ENCODE results near the gene LAMP2. TPM values are rescaled to one million over a fixed set of nuclear protein-coding genes. Genes with fewer than 3 reads are reported as not detected.

Gene LAMP2
- total RNA-seq, 1 experiment from 2014 or later: 37.0 TPM

DNA sequence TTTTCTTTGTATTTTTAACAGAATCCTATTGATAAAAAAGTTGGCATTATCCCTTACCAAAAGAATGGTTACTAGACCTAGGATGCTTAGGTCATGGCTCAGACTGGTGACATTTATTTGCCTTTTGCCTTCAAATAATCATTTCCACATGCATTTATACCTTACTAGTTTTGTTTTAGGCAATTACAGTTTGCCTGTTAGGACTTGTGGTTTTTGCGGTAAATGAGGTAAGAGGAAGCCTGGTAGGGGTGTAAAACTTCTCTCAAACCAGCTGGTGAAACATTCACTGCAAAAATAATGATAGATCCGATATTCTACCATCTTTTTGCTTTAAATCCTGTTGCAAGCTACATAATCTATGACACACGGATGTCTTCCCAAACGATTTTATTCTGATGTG is 12.1 kb downstream of the LAMP2 start:
- DNase-seq (ENCODE audit: low read depth): peak; percentile 52

DNA sequence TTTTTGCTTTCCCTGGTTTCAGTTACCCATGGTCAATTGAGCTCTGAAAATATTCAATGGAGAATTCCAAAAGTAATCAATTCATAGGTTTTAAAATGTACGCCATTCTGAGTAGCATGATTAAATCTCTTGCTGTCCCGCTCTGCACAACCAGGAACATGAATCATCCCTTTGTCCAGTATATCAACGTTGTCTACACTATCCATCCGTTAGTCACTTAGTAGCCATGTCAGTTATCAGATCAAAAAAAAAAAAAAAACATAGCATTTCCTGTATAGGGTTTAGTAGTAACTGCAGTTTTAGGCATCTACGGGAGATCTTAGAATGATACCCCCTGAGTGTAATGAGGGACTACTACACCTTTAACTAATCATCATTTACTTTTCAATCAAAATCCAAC is 15.1 kb downstream of the LAMP2 start:
- DNase-seq (ENCODE audit: low read depth): peak; percentile 41

DNA sequence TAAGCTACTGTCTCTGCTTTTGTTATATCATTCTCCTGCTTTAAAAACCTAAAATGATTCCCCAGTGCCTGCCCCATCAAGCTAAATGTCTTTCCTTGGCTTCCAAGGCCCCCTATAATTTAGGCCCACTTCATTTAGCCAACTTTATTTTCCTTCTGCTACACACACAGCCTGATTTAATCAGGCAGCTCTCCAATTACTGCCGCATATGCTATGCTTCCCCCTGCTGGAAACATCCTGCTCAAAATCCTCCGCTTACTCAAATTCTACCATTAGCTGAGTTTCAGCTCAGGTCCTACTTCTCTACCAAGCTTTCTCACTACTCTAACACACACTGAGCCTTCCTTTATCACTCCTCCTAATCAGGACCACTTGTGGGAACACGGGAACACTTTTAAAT is 17.0 kb downstream of the LAMP2 start:
- no peak for DNase-seq (ENCODE audit: low read depth)

DNA sequence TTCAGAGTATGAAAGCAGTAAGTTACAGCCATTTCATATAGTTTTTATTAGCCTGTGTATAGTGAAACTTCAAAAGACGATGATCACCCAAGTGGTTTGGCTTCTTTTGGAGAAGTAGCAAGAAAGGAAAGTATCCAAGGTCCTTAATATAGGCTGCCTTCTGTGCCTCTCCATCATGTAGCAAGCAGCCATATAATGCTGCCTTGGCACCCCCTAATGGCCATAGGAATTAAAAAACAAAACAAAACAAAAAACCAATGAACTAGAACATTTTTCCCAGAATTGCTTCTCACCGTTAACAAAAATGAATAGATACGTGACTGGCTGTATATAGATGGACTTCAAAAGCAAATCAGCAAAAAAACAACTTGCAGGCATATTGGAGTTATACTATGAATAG is 18.9 kb downstream of the LAMP2 start:
- DNase-seq (ENCODE audit: low read depth): no peak

DNA sequence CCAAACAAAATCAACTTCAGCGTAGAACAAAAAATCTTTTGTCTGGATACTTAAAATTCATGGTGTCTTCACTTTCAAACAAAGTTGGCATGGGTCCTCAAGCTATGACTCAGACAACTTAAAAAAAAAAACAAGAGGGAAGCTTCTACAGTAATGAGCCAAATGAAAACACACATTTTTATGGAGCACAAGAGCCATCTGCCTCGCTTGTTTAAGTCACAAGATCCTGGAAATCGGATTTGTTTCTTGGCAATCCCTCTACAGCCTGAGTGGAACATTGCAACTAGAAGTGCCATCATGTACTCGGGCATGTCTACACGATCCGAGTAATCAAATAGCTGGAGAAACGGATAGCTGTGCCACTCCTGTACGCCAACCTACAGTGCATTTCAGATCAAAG is 22.6 kb downstream of the LAMP2 start:
- DNase-seq (ENCODE audit: low read depth): peak; percentile 9

DNA sequence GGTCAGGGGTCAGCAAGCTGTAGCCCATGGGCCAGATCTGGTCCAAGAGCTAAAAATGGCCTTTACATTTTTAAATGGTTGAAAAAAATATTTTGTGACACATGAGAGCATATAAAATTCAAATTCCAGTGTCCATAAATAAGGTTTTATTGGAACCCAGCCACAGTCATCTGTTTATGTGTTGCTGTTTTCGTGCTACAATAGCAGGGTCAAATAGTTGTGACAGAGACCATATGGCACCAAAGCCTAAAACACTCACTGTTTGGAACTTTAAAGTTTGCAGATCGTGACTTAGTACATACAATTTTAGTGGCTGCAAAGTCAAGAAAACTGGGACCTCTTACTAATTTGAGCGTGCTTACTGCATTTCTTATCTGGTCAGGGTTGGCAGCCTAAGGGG is 29.2 kb downstream of the LAMP2 start:
- DNase-seq (ENCODE audit: low read depth): no peak

DNA sequence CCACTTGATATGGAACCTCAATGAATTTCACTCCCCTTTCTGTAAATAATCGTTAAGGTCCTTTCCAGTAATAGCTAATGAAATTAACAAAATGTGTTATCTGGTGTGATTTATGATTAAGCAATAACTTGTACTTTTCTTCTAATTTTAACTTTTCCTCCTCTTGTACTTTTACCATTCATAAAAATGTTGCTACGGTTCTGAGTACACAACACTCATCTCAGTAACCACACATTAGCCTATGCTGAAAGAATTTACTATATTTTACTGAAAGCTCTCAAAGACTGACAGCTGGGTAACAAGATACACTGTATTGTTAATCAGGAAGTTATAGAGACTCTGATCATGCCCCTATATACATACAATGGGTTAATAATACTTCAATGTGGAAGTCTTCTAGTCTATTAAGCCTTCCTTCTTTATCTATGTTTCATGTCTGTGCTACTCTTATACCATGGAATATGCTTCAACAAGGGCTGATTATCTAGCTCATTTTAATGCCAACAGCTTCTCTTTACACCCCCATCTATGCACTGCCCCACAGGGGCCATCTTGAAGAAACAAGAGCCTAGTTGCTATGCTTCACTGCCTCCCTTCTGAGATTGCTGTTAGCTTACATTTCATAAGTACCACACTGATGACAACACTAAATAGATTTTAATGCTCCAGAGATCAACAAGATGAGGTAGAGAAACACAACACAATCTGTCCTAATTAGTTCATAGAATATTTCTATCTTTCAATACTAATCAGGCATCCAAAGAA is 39.1 kb downstream of the LAMP2 start:
- no peak for DNase-seq (ENCODE audit: low read depth)

DNA sequence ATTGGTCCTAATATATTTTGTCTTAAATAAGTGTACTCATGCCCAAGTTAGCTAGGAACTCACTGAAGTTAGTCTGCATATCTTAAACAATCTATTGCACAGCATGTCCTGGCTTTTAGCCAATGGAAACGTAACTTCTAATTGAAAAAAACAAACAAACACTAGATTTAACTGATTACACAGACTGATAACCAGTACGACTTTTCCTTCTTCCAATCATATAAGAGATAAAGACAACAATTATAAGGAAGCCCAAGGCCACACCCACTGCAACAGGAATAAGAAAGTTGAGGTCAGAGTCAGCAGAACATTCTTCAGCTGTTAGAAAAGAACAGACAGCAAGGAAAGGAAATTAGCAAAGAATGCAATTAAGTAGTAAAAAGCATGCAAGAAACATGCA is 40.8 kb downstream of the LAMP2 start:
- no peak for DNase-seq (ENCODE audit: low read depth)

DNA sequence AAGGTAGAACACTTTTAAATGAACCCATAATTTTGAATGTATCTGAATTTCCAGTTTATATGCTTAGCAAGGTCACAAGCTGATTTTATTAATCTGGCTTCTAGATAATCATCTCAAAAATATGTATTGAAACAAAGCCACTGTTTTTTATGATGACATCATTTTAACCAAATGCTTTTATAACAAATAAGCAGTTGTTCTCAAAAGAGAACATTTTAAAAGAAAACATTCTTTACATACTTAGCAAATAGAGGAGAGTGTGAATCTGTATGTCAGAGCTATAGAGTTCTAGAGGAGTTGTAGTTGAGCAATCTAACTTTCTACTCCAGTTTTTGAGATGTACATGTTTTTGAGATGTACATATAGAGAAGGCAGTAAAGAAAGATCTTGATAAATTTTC is 42.5 kb downstream of the LAMP2 start:
- DNase-seq (ENCODE audit: low read depth): no peak

DNA sequence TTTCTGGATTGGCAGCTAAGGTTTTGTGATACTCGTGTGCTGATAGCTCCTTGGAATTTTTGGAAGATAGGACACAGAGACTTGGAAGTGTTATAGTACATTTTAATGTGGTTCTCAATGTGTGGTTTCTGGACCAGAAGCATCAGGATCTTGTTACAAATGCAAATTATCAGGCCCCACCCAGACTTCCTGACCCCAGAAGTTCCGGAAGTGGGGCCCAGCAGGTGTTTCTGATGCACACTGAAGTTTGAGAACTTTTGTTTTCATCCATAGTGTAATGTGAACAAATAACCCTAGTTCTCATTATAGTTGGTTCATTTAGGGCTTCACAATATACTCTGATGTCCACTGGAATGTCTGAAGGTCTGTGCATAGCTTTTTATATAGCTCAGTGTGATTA is 49.6 kb downstream of the LAMP2 start:
- no peak for DNase-seq (ENCODE audit: low read depth)

DNA sequence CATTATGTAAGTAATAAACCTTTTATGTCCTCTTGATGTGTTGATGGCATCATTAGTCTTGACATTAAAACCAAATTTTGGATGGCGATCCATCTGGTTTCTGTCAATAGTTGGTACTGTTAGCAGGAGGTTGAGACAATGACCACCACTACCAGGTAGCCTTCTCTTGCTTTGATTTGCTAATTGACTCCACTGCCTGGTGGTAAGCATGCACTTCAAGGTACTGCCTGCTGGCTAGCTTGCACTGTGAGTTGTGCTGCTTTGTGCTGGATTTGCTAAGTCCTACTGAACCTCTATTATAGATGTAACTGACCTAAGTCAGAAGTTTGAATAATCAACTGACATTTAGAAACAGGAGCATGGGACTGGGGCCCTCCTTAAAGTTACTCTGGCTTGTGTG is 60.9 kb downstream of the LAMP2 start:
- no peak for DNase-seq (ENCODE audit: low read depth)

DNA sequence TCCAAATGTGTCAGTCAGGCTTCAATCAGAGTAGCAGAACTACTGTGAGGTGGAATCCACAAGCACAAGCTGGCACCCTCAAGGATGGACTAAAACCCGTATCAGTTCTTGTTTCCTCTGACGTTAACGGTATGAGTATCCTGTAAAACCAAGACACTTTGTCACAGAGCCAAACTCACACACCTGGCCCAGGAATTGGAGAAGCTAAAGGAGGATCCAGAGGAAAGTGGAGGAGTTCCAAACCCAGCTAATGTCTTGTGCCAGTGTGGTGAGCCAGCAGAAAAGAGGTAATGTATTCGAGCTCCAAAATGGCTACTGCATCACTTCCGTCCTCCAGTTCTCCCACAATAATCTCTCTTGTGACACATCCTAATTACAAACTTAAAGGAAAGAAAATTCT is 62.5 kb downstream of the LAMP2 start:
- DNase-seq (ENCODE audit: low read depth): no peak

DNA sequence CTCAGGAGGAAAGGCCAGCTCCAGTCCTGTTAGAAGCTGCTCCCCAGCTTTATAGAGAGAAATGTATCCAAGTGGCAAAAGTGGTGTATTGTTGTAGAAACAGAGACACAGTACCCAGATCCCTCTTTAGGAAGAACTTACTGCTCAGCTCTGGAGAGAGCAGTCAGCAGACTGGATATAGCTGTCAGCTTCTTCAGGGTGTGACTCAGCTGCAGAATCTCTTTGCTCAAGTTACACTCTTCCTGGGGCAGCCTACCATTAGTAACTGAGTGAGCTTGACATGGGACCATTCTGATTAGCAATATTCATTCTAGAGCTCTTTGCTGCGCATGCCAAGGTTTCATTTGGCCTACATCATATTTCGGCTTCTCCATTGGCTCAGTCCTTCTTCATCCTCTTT is 66.7 kb downstream of the LAMP2 start:
- peak; percentile 4 for DNase-seq (ENCODE audit: low read depth)

DNA sequence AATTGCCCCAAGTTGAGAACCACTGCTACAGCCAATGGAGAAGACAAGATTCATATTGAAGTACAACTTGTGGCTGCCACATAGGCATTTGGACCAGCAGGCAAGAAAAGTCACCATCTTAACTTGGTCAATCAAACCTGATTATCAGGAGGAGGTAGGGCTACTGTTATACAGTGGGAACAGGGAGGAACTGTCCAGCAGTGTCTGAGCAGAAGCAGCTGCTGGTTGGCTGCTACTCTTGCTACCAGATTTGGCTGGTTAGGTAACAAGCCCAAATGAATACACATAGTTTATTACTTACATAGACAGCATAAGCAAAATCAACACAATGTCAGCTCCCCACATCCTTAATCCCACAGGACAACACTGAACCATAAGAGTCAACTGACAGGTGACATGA is 67.8 kb downstream of the LAMP2 start:
- no peak for DNase-seq (ENCODE audit: low read depth)

DNA sequence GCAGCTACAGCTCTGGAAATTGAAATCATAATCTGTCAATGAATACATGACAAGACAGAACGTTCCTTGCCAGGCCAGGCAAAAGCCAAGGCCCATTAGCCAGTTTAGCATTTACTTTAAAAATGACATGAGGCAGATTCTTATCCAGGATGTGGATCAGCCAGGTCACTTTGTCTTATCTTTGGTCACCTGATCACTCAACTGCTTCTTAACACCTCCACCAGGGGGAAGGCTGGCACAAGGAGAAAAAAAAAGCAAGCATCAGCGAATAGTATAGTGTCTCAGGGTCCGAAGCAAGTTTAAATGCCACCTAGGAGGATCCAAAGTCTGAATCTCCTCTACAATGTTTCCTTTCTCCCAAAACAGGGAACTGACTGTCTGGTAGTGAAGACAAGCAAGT is 88.4 kb downstream of the LAMP2 start:
- DNase-seq (ENCODE audit: low read depth): peak; percentile 14

DNA sequence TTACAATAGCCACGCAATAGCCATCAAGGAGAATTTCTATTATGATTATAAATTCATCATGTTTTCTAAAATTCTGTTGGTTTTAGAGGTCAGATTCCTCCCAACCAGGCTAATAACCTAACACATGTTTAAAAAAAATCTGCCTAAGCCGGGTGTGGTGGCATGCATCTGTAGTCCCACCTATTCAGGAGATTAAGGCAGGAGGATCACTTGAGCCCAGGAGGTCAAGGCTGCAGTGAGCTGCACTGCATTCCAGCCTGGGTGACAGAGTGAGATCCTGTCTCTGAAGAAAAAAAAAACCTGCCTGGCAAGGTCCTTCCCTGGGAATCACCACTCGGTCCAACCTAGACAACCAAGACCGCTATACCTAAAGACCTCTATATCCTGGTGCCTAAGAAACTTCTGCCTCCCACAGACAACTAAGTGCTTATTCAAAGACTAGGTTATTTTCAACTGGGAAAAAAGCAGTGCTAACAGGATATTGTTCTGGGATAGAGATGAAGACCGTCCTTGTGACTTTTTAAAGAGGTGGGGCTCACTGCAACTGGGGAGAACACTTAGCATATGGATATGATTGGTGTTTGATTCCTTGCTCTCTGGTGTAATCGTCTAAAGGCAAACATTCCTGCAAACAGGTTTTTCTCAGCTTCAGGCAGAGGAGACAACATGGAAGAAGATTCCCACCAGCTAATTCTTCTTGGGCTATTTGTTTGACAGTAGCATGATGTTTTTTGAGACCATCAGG is 89.0 kb downstream of the LAMP2 start:
- DNase-seq (ENCODE audit: low read depth): no peak

DNA sequence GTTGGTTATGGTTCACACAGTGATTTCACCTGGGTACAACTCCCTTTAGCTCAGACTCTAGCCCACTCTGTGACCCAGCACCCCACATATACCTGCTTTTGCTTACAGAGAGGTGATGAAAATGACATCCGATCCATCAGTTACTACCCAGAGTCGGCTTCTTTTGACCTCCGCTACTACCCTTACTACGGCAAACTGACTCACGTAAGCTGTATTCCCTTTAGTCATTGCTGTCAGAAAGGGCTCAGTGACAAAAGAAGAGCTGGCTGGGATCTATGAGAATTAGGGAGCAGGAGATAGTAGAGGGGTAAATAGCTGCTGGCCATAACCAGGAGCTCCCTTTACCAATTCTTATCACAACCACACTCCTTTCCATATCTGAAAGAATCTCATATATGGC is 90.5 kb downstream of the LAMP2 start:
- DNase-seq (ENCODE audit: low read depth): no peak

Other genes starting within 250 kb of the LAMP2 start
- 12.7 and 14.8 TPM in 2 replicates for gene ZBTB33, start 218.5 kb downstream of the LAMP2 start, total RNA-seq (2014; rRNA removed; shearing (Covaris generic))
- 0.03 and 0.06 TPM in 2 replicates for gene TMEM255A, start 157.8 kb downstream of the LAMP2 start, total RNA-seq (2014; rRNA removed; shearing (Covaris generic))
- gene ATP1B4, start 107.2 kb downstream of the LAMP2 start, total RNA-seq (2014; rRNA removed; shearing (Covaris generic)): not detected in 2 replicates
- gene CUL4B, start 91.7 kb upstream of the LAMP2 start, total RNA-seq (2014; rRNA removed; shearing (Covaris generic)): 30.1 and 35.5 TPM in 2 replicates
- gene MCTS1, start 134.8 kb upstream of the LAMP2 start, total RNA-seq (2014; rRNA removed; shearing (Covaris generic)): 81.7 and 88.3 TPM in 2 replicates
- 35.2 and 35.3 TPM in 2 replicates for gene C1GALT1C1, start 160.8 kb upstream of the LAMP2 start, total RNA-seq (2014; rRNA removed; shearing (Covaris generic))

Data from Daoy (cell line).